ENCODE results near the gene TRAF3IP1. TPM values are rescaled to one million over a fixed set of nuclear protein-coding genes. Genes with fewer than 3 reads are reported as not detected.

TRAF3IP1 gene
- polyA plus RNA-seq, 1 donor from 2014 or later: 6.6 TPM

DNA sequence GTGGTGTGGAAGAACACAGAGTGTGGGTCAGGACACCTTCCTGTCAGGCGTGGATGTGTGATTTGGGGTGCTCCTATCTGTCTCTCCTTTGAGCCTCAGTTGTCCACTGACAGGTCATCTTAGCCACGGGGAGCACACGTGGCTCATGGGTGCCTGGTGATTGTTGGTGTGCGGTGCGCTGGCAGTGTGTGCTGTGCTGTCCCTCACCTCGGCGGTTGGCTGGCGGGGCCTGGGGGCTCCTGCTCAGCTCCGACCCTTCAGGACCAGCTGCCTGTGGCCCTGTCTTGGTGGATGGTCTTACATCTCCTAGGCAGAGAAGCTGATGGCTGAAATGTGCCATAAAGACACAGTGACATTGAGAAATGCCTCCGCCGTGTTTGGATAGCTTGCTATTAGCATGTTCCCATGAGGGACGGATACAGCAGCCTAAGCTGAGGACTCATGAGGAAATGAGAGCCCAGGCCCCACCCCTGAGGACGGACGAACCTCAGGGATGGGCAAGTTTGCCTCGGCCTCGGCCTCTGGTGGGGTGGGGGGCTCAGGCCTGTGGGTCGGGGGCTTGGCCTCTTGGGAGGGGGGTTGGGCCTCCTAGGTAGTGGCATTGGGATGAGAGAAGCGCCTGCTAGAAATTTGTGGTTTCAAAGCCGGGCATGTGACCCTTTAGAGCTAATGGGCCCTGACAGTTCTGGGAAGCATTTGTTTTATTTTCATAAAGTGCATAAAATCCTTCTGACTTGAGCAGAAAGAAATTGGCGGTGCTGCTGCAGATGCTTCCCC, 86.1 kb downstream of the TRAF3IP1 start:
- no peak overlapping the region for H3K4me3 Mint-ChIP-seq
- no peaks in the 10 kb centered on the region for H3K4me1 Mint-ChIP-seq
- no peak overlapping the region for H3K27ac Mint-ChIP-seq
- no peaks in the 10 kb centered on the region for H3K9me3 Mint-ChIP-seq
- peaks cover 3% of the 10 kb centered on the region for H3K36me3 Mint-ChIP-seq
- no peaks in the 10 kb centered on the region for H3K27me3 Mint-ChIP-seq

DNA sequence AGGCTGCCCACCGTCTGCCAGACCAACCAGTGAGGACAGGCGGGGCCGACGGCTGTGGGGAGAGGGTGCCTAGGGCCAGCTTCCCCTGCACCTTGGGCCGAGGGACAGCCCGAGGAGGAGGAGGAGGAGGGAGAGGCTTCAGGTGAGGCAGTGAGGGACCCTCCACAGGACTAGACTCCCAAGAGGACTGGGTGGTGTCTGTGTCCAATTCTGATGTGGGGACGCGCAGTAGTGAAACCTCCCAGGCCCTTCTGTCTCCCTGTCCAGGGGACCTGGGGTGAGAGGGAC, 86.6 kb downstream of the TRAF3IP1 start:
- H3K27me3 Mint-ChIP-seq: no peaks in the 10 kb centered on the region
- H3K9me3 Mint-ChIP-seq: no peaks in the 10 kb centered on the region
- no peak overlapping the region for H3K4me3 Mint-ChIP-seq
- H3K27ac Mint-ChIP-seq: no peak overlapping the region
- no peaks in the 10 kb centered on the region for H3K4me1 Mint-ChIP-seq
- H3K36me3 Mint-ChIP-seq: peaks cover 3% of the 10 kb centered on the region

- Mint-ChIP-seq H3K4me3 (peak overlapping the region in 1 of 4 donors; percentile 5), H3K27ac (no peak overlapping the region)
Observed at GRCh38 chr2:238407566-238407965, 87.2 kb downstream of the TRAF3IP1 start.

DNA sequence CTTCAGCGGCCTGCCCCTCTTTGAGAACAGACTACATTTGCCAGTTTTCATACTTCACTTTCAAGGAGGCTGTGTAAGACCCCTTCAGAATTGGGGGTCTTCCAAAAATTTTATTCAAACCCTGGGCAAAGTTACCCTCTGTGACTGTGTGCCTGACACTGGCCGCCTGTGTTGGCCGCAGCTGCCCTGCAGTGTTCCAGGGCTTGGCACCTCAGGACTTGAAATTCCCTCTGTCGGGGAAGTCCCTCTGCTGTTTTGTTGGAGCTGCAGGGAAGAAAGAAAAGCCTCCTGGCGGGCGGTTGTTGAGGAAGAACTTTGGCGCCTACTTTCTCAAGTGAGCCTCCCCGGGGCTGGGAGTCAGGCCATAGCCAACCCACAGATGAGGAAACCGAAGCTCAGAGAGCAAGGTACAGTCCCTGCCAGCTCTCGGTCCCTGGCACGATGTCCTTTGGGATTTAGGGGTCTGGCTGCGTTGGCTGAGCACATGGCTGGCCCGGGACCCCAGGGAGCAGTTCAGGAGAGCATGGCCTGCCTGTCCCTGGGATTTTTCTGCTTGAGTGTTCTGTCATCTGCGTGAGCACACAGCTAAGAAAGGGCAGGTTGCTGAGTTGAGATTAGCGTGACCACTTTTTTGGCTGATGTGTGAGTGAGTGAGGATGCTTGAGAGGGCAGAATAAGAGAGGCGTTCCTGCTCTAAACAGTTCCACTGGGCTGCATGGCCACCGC, 88.5 kb downstream of the TRAF3IP1 start:
- Mint-ChIP-seq H3K4me3 (no peak overlapping the region), H3K27me3 (no peaks in the 10 kb centered on the region), H3K4me1 (no peaks in the 10 kb centered on the region), H3K9me3 (no peaks in the 10 kb centered on the region), H3K27ac (no peak overlapping the region), H3K36me3 (peaks cover 3% of the 10 kb centered on the region)

More at GRCh38 chr2:238407566-238407965, 87.2 kb downstream of the TRAF3IP1 start:
- Mint-ChIP-seq H3K27me3 (no peaks in the 10 kb centered on the region), H3K9me3 (no peaks in the 10 kb centered on the region), H3K36me3 (peaks cover 3% of the 10 kb centered on the region), H3K4me1 (no peaks in the 10 kb centered on the region)

DNA sequence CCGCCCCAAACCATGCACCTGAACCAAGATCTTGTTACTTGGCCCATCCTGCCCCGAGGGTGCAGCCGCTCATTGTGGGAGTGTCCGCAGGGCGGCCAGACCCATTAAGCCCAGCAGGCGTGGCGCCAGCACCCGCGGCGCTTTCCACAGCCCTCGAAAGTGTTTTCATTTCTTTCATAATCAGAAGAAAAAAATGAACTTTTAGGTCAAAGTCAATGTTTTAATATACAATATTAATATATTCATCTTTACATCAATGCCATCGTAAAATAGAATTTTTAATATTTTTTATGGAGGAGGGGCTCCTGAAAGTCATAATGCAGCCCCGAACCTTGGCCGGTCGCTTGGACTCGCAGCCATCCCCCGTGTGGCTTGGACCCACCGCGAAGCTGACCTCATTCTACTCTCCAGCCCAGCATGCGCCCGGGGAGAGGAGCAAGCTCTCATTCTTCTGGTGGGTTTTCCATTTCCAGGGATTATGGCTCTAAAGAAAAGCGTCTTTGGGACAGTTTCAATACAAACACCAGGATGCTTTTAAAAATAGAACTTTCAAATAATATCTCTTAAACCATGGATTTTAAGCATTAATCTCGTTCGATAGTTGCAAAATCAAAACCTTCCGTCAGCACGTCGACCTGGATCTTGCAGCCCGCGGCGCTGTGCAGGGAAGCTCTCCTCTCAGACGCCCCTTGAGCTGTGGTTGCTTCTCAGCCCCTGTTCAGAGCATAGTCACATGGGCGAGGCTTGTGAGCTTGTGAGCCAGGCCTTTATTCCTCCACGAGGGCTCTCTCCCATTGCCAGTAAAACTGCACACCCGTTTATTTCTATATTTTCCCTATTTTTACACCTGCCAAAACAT, 89.3 kb downstream of the TRAF3IP1 start:
- H3K27me3 Mint-ChIP-seq: no peaks in the 10 kb centered on the region
- H3K27ac Mint-ChIP-seq: no peak overlapping the region
- no peaks in the 10 kb centered on the region for H3K9me3 Mint-ChIP-seq
- peaks cover 3% of the 10 kb centered on the region for H3K36me3 Mint-ChIP-seq
- H3K4me3 Mint-ChIP-seq: no peak overlapping the region
- no peaks in the 10 kb centered on the region for H3K4me1 Mint-ChIP-seq

- no peaks in the 10 kb centered on the region for H3K4me1 Mint-ChIP-seq
- no peaks in the 10 kb centered on the region for H3K27me3 Mint-ChIP-seq
- H3K4me3 Mint-ChIP-seq: no peak overlapping the region
- H3K36me3 Mint-ChIP-seq: peaks cover 8% of the 10 kb centered on the region
- no peak overlapping the region for H3K27ac Mint-ChIP-seq
- H3K9me3 Mint-ChIP-seq: peaks cover 2 to 11% (median 5%) of the 10 kb centered on the region in 3 donors
Observed at GRCh38 chr2:238412067-238412767, 91.9 kb downstream of the TRAF3IP1 start.

DNA sequence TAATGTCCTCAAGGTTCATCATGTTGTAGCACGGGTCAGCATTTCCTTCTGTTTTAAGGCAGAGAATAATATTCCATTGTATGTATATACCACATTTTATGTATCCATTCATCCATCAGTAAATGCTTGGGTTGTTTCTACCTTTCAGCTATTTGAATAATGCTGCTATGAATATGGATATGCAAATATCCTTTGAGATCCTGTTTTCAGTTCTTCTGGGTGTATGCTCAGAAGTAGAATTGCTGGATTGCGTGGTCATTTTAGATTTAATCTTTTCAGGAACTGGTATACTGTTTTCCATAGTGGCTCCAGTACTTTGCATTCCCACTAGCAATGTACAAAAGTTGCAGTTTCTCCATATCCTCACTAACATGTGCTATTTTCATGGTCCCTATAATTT, 93.0 kb downstream of the TRAF3IP1 start:
- Mint-ChIP-seq H3K36me3 (peaks cover 5% of the 10 kb centered on the region), H3K27me3 (no peaks in the 10 kb centered on the region), H3K9me3 (peaks cover 2 to 11% (median 5%) of the 10 kb centered on the region in 3 donors), H3K4me1 (no peaks in the 10 kb centered on the region), H3K27ac (no peak overlapping the region), H3K4me3 (no peak overlapping the region)

- Mint-ChIP-seq H3K27ac (no peak overlapping the region), H3K4me3 (no peak overlapping the region), H3K9me3 (peaks cover 2 to 11% (median 6%) of the 10 kb centered on the region in 3 donors)
Observed at GRCh38 chr2:238415036-238415764, 94.9 kb downstream of the TRAF3IP1 start.

DNA sequence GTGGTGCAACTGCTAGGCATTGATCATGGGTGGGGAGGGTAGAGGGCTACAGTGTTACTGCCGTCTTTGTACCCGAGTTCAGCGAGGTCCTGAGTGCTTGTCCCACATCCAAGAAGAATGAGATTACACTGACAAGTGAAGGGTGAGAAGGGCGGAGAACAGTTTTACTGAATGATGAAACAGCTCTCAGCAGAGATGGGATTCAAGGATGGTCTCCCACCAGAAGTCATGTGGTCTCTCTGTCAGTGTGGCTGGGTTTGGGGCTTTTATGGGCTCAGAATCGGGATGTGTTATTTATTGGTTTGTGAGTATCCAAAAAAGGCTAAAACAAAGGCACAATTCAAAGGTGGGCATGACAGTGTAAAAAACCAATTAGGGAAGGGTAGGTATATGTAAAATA, 95.6 kb downstream of the TRAF3IP1 start:
- Mint-ChIP-seq H3K27me3 (no peaks in the 10 kb centered on the region), H3K27ac (no peak overlapping the region), H3K9me3 (peaks cover 2 to 11% (median 6%) of the 10 kb centered on the region in 3 donors), H3K4me1 (no peaks in the 10 kb centered on the region), H3K4me3 (no peak overlapping the region), H3K36me3 (peaks cover 5% of the 10 kb centered on the region)

More at GRCh38 chr2:238415036-238415764, 94.9 kb downstream of the TRAF3IP1 start:
- Mint-ChIP-seq H3K36me3 (peaks cover 5% of the 10 kb centered on the region), H3K4me1 (no peaks in the 10 kb centered on the region), H3K27me3 (no peaks in the 10 kb centered on the region)

DNA sequence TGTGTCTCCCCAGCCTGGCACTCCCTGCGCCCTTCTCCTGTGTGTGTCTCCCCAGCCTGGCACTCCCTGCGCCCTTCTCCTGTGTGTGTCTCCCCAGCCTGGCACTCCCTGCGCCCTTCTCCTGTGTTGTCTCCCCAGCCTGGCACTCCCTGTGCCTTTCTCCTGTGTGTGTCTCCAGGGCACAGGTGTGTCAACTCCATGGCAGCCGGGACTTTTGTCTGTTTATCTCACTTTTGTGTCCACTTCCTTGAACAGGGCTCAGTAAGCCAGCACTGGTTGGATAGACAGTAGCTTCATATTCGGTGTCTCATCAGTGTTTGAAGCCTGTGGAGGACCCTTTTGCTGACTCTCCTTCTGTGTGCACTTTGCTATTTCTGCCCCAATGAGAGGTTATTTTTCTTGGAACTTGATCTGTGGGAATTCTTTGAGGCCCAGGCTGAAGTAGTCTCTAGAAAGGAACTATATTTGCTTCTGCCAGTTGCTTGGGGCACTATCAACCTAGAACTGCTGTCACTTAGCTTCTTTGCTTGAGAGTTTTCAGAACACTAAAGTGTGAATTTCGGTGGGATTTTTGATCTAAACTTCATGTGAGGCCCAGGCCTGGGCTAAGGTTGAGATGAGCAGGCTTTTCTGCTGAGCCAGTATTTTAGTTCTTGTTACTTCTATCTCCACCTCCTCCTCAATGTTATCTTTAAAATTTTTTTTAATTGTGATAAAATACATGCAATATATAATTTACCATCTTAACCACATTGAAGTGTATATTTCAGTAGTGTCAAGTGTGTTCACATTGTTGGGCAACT, 98.1 kb downstream of the TRAF3IP1 start:
- H3K4me3 Mint-ChIP-seq: no peak overlapping the region
- no peak overlapping the region for H3K27ac Mint-ChIP-seq
- peaks cover 5% of the 10 kb centered on the region for H3K36me3 Mint-ChIP-seq
- no peaks in the 10 kb centered on the region for H3K27me3 Mint-ChIP-seq
- H3K4me1 Mint-ChIP-seq: no peaks in the 10 kb centered on the region
- peaks cover 2 to 11% (median 6%) of the 10 kb centered on the region in 3 donors for H3K9me3 Mint-ChIP-seq

GRCh38 chr2:238418999-238419546, 98.8 kb downstream of the TRAF3IP1 start:
- Mint-ChIP-seq H3K36me3 (peaks cover 5% of the 10 kb centered on the region), H3K27ac (no peak overlapping the region), H3K27me3 (no peaks in the 10 kb centered on the region), H3K4me3 (no peak overlapping the region), H3K4me1 (no peaks in the 10 kb centered on the region), H3K9me3 (peaks cover 2 to 11% (median 6%) of the 10 kb centered on the region in 3 donors)

DNA sequence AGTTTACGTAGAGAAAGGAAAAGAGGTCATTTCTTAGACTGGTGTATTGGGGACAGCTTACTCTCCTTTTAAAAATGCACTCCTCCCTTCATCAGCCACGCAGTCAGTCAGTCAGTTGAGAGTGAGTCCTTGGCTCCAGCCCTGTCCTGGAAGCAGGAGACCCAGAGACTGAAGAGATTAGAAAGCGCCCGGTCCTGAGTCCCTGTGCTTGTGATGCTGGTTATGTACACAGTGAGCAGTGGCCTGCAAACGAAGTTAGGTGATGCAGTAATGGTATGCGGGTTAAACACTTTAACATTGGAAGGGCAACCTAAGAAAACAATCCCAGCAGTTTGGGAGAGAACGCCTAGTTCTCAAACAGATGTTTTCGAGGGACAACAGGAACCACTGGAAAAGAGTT, 100.1 kb downstream of the TRAF3IP1 start:
- Mint-ChIP-seq H3K4me1 (peaks cover 0 to 2% (median 2%) of the 10 kb centered on the region in 3 donors), H3K4me3 (peak overlapping the region in 2 of 4 donors; percentile 27 to 50), H3K27ac (no peak overlapping the region), H3K36me3 (peaks cover 5% of the 10 kb centered on the region), H3K27me3 (no peaks in the 10 kb centered on the region), H3K9me3 (peaks cover 2 to 11% (median 6%) of the 10 kb centered on the region in 3 donors)
